Activated CD8-positive, alpha-beta memory T cell treated with anti-CD3 and anti-CD28 coated beads for 36 hours (primary cell): ENCODE results near the gene MT1F. TPM values are rescaled to one million over a fixed set of nuclear protein-coding genes. Genes with fewer than 3 reads are reported as not detected.

Experiments
- CTCF ChIA-PET: fragments of 350-600 bp; sonication (Branson Sonifier 250); formaldehyde crosslinking; loops from one replicate; lab custom pipeline; 2021; ENCODE audit warnings: antibody characterized with exemption; lab: Charles Lee
- POLR2A ChIA-PET: fragments of 350-600 bp; sonication (Branson Sonifier 250); formaldehyde crosslinking; loops from one replicate; lab custom pipeline; 2021; ENCODE audit warnings: antibody characterized with exemption; lab: Charles Lee
- total RNA-seq, 2 experiments: library from RNA; stranded (reverse); gene quantifications; one replicate each; pipeline ENCODE4 v1.2.3, GENCODE V29; 2021

MT1F gene
- total RNA-seq, 2 experiments from 2014 or later, result 9.6 to 10.1 TPM

DNA sequence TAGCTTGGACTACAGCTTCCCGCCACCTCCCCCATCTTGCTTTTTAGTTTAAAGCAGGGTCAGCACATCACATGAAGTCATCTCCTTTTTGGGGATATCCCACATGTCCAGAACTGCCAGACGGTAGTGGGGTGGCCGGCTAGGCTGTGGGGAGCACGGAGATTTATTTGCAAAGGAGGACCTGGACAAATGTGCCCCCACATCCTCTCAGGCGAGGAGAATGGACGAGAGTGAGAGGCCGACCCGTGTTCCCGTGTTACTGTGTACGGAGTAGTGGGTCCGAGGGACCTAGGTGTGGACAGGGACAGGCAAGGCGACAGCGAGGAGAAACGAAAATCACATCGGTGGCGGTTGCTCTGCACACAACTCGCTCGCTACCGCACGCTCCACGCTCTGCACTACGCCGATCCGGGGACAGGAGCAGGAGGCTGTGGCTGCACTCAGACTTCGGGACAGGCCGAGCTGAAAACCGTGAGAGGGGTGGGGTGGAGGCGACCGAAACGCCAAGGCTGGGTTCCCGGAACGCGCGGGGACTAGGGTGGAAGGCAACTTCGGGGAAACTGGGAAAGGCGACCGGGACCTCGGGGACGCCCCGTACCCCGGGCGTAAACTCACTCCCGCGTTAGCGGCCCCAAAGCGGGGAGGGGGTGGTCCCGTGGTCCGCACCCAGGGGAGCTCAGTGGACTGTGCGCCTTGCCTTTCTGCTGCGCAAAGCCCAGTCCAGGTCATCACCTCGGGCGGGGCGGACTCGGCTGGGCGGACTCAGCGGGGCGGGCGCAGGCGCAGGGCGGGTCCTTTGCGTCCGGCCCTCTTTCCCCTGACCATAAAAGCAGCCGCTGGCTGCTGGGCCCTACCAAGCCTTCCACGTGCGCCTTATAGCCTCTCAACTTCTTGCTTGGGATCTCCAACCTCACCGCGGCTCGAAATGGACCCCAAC, 19.7 kb upstream of the MT1F start, which contains the start of gene MT1A:
Gene MT1A (plus strand): TSS at position 853 of the 937 bp plus-strand sequence. CDS start 73 bp downstream, at position 926.
- POLR2A ChIA-PET, result no interaction called here
- CTCF ChIA-PET, result interaction anchor here (1.1 to 1.9 kb wide), 3 partner anchors 37 to 62 kb away, joined by 3 to 6 read pairs (median 5); no protein-coding TSS in a partner anchor

GRCh38 chr16:56639045-56639444, 18.7 kb upstream of the MT1F start:
- POLR2A ChIA-PET, result no interaction called here
- CTCF ChIA-PET, result interaction anchor here (1.1 kb wide), 1 partner anchor 61 kb away, joined by 3 read pairs; no protein-coding TSS in a partner anchor

DNA sequence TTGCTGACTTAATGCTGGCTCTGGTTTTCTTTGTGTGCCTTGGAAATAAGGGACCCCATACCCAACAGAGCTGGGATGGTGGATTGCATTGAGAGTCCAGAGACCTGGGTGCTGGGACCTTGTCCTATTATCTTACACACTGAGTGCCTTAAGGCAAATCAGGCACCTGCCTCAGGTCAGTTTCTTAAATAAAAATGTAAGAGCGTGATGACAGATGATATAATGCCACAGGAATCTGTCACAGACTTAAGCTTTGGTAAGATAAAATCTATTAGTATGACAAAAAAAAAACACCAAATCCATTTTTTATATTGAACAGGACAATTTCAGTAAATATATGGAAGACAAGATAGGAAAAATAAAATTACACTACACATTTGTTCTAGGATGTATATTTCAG, 17.7 kb upstream of the MT1F start:
- ChIA-PET POLR2A (no interaction called here), CTCF (no interaction called here)

GRCh38 chr16:56641166-56641565, 16.6 kb upstream of the MT1F start:
- CTCF ChIA-PET, result interaction anchor here (1.1 to 1.5 kb wide), 2 partner anchors 41 to 64 kb away, joined by 3 read pairs; no protein-coding TSS in a partner anchor
- POLR2A ChIA-PET, result no interaction called here

GRCh38 chr16:56643080-56643778, 14.5 kb upstream of the MT1F start:
- POLR2A ChIA-PET, result interaction anchor here (1.0 to 1.1 kb wide), 2 partner anchors 35 to 40 kb away, joined by 4 to 6 read pairs; partner anchors contain the start of genes MT1X and MT2A
- CTCF ChIA-PET, result interaction anchor here (0.9 to 2.1 kb wide), 12 partner anchors 9 to 67 kb away, joined by 3 to 9 read pairs (median 4); partner anchors contain the start of genes MT1B, MT1E, MT1X and MT2A

GRCh38 chr16:56643833-56644232, 13.9 kb upstream of the MT1F start:
- POLR2A ChIA-PET, result interaction anchor here (1.0 to 1.1 kb wide), 2 partner anchors 36 to 39 kb away, joined by 4 to 6 read pairs; partner anchors contain the start of genes MT1X and MT2A
- CTCF ChIA-PET, result interaction anchor here (0.9 to 2.1 kb wide), 10 partner anchors 8 to 67 kb away, joined by 3 to 9 read pairs (median 4); partner anchors contain the start of genes MT1B, MT1E, MT1X and MT2A

DNA sequence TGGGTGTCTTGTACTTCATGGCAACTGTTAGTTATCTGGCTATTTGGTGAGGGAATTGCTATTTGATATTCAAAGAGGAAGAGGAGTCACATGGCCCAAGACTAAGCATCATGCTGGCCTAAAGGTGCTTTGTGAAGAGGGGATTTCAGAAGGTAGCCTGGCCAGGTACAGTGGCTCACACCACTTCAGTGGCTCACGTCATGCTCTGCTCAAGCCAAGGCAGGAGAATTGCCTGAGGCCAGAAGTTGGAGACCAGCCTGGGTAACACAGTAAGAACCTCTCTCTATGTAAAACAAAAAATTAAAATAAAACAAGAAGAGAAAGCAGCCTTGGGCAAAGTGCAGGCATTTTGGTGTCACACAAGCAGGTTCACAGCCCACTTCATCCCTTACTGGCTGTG, 12.4 kb upstream of the MT1F start:
- ChIA-PET POLR2A (no interaction called here), CTCF (no interaction called here)

GRCh38 chr16:56645838-56646237, 11.9 kb upstream of the MT1F start:
- CTCF ChIA-PET, result interaction anchor here (0.9 kb wide), 1 partner anchor 10 kb away, joined by 3 read pairs; no protein-coding TSS in a partner anchor
- POLR2A ChIA-PET, result no interaction called here

GRCh38 chr16:56647641-56648431, 9.9 kb upstream of the MT1F start:
- CTCF ChIA-PET, result no interaction called here
- POLR2A ChIA-PET, result no interaction called here

DNA sequence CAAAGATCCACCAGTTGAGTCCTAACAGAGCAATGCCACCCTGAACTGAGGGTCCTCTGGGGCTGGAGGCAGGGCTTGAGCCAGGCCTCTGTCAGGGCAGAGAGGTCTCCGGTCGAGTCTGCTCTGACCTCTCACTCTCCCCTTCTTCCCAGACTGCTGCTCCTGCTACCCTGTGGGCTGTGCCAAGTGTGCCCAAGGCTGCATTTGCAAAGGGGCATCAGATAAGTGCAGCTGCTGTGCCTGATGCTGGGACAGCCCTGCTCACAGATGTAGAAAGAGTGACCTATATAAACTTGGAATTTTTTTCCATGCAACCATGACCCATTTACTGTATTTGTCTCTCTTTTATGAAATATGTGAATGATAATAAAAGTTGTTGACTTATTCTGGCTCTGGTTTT, 8.5 kb upstream of the MT1F start:
- ChIA-PET CTCF (interaction anchor here (0.7 to 1.6 kb wide), 3 partner anchors 13 to 130 kb away, joined by 3 to 4 read pairs (median 3); partner anchors contain the start of gene BBS2), POLR2A (no interaction called here)

- ChIA-PET CTCF (interaction anchor here (1.1 to 1.6 kb wide), 2 partner anchors 52 to 130 kb away, joined by 3 to 4 read pairs; partner anchors contain the start of gene BBS2), POLR2A (no interaction called here)
Measured at GRCh38 chr16:56649820-56650219, 7.9 kb upstream of the MT1F start.

DNA sequence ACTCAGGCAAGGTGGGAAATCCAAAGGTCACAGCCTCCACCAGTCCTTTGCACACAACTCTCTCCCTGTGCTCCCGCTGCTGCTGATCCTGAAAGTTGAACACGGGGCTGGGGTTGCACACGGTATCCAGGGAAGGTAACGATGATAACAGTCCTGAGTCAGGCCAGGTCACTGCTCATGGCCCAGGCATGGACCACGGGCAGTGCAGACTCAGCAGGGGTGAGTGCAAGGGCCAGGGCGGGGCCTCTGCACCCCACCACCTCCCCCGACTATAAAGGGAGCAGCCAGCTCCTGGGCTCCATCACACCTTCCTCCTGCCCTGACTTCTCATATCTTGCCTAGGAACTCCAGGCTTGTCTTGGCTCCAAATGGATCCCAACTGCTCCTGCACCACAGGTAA, 6.2 kb upstream of the MT1F start, which contains the start of gene MT1B:
Gene MT1B (plus strand): TSS at position 301 of the 400 bp plus-strand sequence. CDS start 68 bp downstream, at position 369.
- CTCF ChIA-PET, result interaction anchor here (1.2 kb wide), 1 partner anchor 8 kb away, joined by 4 read pairs; no protein-coding TSS in a partner anchor

DNA sequence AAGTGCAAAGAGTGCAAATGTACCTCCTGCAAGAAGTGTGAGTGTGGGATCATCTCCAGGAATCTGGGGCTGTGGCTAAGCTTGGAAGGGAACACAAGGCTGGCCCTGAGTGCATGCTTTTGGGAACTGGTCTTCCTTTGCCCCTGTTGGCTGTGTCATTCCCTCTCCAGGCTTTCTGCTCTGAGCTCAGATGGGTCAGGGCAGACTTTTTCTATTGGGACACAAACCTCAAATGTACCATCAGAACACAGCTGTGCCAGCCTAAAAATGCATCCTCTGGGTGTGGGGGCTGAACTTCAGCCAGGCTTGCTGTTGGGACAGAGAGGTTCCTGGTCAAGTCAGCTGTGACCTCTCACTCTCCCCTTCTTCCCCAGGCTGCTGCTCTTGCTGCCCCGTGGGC, 5.2 kb upstream of the MT1F start:
- CTCF ChIA-PET, result interaction anchor here (1.1 to 1.2 kb wide), 2 partner anchors 9 to 49 kb away, joined by 3 to 4 read pairs; no protein-coding TSS in a partner anchor

More for the DNA sequence above, 6.2 kb upstream of the MT1F start, which contains the start of gene MT1B:
- POLR2A ChIA-PET, result no interaction called here

DNA sequence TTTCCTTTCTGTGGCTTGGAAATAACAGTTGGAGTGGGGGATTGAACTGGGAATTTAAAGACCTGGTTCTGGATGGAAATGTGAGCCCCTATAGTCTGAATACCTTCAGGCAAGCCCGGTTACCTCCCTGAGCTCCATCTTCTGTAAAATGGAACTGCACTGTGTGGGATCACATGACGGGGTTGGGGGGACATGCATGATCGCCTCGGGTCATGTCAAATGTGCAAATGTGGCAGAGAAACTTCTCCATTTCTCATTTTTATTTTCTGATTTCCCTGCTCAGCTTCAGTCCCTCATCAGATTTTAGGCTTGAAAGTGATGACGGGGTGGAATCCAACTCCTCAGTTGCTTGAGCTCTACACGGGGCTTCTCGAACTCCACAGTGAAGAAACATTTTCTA, 4.5 kb upstream of the MT1F start:
- ChIA-PET CTCF (interaction anchor here (1.1 kb wide), 1 partner anchor 49 kb away, joined by 3 read pairs; no protein-coding TSS in a partner anchor), POLR2A (interaction anchor here (0.7 kb wide), 1 partner anchor 29 kb away, joined by 5 read pairs; no protein-coding TSS in a partner anchor)

More for the DNA sequence above, 5.2 kb upstream of the MT1F start:
- POLR2A ChIA-PET, result no interaction called here

- ChIA-PET POLR2A (no interaction called here), CTCF (no interaction called here)
Measured at GRCh38 chr16:56658327-56658875, 642 bp downstream of the MT1F start.

GRCh38 chr16:56662357-56663354, 4.9 kb downstream of the MT1F start:
- CTCF ChIA-PET, result interaction anchor here (0.7 kb wide), 1 partner anchor 39 kb away, joined by 5 read pairs; no protein-coding TSS in a partner anchor
- POLR2A ChIA-PET, result no interaction called here
